HCEC 1CT (cell line): ENCODE results near the gene CAP1.
"Not testable (repeated sequence)": the region's sequence is repeated elsewhere in the genome, so short reads cannot be mapped to it uniquely, and the experiment has no call there.

Source experiments
- DNase-seq: peaks from one replicate; pipeline ENCODE4 v3.0.0-alpha.2; 2017

The CAP1 gene, protein sequence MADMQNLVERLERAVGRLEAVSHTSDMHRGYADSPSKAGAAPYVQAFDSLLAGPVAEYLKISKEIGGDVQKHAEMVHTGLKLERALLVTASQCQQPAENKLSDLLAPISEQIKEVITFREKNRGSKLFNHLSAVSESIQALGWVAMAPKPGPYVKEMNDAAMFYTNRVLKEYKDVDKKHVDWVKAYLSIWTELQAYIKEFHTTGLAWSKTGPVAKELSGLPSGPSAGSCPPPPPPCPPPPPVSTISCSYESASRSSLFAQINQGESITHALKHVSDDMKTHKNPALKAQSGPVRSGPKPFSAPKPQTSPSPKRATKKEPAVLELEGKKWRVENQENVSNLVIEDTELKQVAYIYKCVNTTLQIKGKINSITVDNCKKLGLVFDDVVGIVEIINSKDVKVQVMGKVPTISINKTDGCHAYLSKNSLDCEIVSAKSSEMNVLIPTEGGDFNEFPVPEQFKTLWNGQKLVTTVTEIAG

GRCh38 chr1:40040511-40041465 lies at the start of gene CAP1:
Gene CAP1, plus strand, starts transcription at chr1:40040729. Its CDS starts 18,618 bp downstream, at chr1:40059347.
- peak; percentile 97 for DNase-seq

DNA sequence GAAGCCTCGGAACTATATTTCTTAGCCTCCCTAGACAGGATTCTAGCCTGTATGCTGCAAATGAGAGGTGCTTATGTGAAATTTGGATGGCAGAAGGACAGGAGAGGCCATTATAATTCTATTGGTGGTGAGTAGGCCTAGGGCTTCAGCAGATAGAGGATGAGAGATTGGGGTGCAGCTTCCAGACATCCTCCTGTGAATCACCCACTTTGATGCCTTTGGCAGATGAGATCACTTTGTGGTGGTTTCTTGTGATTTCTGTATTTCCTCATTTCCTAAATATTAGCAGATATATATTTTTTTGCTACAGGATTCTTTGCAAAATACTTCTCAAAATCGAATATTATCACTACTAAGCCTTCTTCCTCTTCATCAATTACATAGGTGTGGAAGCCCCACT lies 48.3 kb upstream of the CAP1 start:
- DNase-seq: peak; percentile 79

GRCh38 chr1:39992888-39993287 lies 47.6 kb upstream of the CAP1 start:
- no peak for DNase-seq

DNA sequence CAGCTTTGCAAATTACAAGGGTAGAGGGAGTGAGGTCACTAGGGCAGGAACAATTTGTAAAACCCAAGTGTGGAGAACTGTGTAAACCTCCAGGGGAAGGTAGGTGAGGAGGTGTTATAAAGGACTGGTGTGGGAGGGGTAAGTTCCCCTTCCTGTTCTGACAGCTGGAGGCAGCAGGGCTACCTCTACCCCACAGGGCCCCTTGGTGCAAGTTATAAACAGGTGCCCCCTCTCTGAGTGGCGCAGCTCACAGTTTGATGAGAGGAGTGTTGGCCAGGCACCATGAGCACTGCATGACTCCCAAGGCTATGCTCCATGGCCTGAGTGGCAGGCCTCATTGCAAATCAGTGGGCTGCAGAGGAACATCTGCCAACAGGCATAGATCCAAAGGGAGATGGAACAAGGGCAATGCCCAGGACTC lies 44.5 kb upstream of the CAP1 start:
- no peak for DNase-seq

DNA sequence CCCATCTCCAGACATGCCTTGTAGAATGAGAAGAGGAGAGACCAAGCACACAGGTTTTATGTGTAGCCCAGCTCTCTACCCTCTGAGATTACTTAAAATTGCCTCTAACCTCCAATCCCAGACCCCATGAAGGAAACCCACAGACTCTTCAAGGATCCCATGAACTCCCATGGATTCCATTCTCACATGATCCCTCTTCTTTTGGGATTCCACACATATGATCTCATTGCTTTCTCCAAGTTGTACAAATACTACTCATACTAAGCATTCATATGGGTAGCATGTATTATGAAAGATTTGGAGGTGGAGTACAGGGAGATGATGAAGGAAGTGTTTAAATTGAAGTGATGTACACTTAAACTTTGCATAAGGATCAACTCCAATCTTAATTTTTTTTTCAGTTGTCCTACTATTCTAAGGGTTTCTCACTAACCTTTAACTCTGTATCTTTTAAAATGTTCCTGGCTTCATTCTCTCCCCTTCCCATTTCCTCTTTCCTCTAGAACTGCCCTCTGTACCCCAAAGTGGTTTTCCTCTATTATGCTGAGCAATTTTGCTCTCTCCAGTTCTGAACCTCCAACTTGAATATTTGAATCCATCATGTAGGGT lies 44.0 kb upstream of the CAP1 start:
- peak; percentile 29 for DNase-seq

GRCh38 chr1:40001456-40001855 lies 39.1 kb upstream of the CAP1 start:
- no peak for DNase-seq

GRCh38 chr1:40003156-40004093 lies 37.1 kb upstream of the CAP1 start:
- no peak for DNase-seq

DNA sequence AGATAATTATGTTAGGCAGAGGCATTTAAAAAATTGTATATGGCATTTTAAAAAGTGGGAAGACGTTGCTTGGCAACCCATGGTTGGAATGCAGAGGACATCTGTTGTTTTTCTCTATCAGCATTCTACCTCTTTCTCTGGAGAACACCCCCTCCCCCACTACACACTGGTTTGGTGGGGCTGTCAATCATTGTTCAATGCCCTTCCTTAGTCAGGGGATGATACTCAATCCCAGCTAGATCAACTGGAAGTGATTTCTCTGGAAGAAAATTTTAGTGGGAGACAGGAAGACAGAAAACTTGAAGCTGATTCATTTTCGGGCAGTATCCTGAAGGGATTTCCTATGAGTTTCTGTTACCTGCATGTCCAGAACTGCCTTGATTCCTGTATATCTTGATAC lies 35.7 kb upstream of the CAP1 start:
- DNase-seq: no peak

- not testable (repeated sequence) for DNase-seq
These were observed 33.0 kb upstream of the CAP1 start for GRCh38 chr1:40007481-40008034.

DNA sequence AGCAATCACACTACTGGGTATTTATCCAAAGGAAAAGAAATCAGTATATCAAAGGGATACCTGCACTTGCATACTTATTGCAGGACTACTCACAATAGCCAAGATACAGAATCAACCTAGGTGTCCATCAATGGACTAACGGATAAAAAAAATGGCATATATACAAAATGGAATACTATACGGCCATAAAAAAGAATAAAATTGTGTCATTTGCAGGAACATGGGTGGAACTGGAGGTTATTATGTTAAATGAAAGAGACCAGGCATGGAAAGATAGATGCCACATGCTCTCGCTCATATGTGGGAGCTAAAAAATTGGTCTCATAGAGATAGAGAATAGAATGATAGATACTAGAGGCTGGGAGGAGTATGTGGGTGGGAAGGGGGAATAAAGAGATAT lies 29.3 kb upstream of the CAP1 start:
- DNase-seq: no peak

- no peak for DNase-seq
These were observed 26.2 kb upstream of the CAP1 start for GRCh38 chr1:40014253-40014706.

GRCh38 chr1:40014812-40015594 lies 25.5 kb upstream of the CAP1 start:
- DNase-seq: peak; percentile 96

DNA sequence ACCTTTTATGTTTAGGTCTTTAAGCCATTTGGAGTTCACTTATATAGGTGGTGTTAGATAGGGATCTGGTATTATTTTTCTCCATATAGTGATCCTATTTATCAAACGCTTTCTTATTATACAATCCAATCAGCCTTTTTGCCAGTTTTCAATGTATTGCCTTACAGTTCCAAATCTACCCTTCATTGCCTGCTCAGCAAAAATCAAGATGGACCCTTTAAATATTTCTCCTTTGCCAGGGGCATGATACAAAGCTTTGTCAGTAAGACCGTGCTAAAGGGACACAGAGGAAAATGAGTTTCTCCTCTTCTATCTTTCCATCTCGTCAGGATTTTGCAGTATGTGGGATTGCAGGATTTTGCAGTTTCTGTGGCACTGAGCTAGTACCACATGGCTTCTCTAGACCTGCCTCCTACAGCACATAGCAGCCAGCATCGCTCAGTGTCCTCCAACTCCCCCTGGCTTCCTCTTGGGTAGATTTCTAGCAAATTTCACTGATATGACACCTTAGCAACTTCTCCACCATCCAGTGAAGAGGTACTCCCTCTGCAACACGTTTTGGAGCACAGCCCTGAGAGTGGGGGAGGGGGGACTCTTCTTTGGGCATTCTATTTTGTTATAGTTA lies 22.5 kb upstream of the CAP1 start:
- DNase-seq: no peak

GRCh38 chr1:40020447-40021085 lies 20.0 kb upstream of the CAP1 start:
- DNase-seq: no peak

DNA sequence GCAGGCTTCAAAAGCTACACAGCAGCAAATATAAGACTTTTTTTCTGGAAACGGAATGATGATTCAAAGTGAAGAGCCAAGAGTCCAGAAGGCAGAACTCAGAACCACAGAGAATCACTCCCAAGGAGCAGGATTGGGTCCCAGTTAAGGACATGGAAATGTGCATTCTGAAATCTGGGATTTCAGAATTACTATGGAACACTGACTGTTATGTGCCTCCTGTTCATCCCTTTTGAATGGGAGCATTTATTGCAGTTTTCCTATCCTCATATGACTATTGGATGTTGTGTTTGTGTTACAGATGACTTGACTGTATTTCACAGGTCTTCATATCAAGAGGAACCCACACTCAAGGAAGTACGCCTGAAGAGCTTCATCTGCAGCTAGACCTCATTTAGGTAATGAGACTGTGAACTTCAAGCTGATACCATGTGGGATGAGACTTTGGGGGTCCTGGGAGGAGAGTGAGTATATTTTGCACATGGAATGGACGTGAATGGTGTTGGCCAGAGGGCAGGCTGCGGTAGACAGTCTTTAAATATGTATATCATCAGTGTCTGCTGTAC lies 17.1 kb upstream of the CAP1 start:
- no peak for DNase-seq

- DNase-seq: no peak
These were observed 15.9 kb upstream of the CAP1 start for GRCh38 chr1:40024671-40025070.

DNA sequence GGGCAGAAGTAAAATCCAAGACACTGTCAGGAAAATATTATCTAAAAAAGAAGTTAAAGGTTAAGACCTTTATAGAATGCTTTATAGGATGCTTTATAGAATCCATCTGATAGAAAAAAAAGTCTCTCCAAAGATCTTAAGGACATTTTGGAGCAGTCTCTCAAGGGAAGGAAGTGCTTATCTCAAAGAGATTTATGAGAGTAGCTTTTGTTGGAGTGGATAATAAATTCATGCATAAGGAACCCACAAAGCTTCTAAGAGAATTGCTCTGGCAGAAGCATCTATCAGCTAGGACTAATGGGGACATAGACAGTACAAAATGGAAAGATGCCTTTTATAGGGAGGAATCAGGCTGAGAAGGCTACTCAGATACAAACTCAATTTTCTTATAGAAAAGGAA lies 12.9 kb upstream of the CAP1 start:
- DNase-seq: no peak

DNA sequence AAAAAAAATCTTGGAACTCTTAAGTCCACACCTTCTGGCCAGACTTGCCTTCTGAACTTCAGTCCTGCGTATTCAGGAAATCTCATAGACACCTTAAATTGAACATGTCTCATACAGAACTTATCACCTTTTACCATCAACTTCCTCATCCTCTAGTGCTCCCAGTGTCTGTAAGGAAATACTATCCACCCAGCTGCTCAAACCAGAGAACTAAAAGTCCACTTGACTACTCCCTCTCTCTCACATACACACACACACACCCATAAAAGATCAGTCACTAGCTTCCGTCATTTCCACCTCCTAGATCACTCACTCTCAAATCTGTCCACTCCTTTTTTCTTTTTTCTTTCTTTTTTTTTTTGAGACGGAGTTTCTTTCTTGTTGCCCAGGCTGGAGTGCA lies 10.9 kb upstream of the CAP1 start:
- no peak for DNase-seq

DNA sequence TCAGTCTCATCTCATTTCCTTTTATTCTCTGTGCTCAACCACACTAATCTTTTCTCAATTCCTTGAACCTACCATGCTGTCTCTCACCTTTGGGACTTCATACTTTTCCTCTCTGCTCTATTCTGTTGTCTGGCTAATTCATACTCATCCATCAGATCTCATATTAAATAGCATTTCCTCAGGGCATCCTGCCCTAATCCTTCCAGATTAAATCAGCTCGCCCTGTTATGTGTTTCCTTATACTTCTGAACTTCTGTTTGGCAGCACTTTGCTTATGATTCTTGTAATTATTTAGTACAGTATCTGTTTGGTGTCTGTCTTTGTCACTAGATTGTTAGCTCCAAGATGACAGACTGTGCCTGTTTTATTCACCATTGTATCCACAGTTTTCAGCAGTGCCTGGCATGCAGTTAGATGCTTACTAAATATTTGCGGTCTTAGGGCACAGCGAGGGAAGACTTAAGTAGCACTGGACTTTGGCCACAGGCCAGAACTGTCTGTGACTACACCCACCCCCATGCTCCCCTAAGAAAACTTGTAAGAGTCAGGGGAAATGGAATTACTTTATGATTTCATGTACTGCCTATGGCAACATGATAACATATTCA lies 9.9 kb upstream of the CAP1 start:
- peak; percentile 26 for DNase-seq
